HepG2 (cell line): ENCODE measurements around the gene TMC8. TPM values are rescaled to one million over a fixed set of nuclear protein-coding genes. Genes with fewer than 3 reads are reported as not detected.

Source experiments
- ARID2 ChIP-seq: sonication (generic); formaldehyde crosslinking; IDR thresholded peaks from 2 replicates; pipeline ENCODE4 v1.8.1; 2022; ENCODE audit warnings: mild to moderate bottlenecking, missing genetic modification reagents, borderline replicate concordance
- BHLHE40 ChIP-seq: IDR thresholded peaks from 2 replicates; pipeline ENCODE4 v1.6.1; 2011; ENCODE audit warnings: low read length, improper control_type of control experiment
- DRAP1 ChIP-seq: IDR thresholded peaks from 2 replicates; pipeline ENCODE4 v1.6.1; 2016; ENCODE audit warnings: missing genetic modification reagents, missing compliant biosample characterization
- IKZF5 ChIP-seq: IDR thresholded peaks from 2 replicates; pipeline ENCODE4 v1.6.1; 2018; ENCODE audit warnings: missing genetic modification reagents, mild to moderate bottlenecking, missing compliant biosample characterization
- NFE2 ChIP-seq: sonication (generic); formaldehyde crosslinking; IDR thresholded peaks from 2 replicates; pipeline ENCODE4 v1.4.0; 2020; ENCODE audit warnings: missing genetic modification reagents
- PAXIP1 ChIP-seq: sonication (generic); formaldehyde crosslinking; conservative IDR thresholded peaks from 2 replicates; pipeline ENCODE4 v1.4.0; 2020; ENCODE audit warnings: mild to moderate bottlenecking, missing genetic modification reagents, moderate library complexity
- XBP1 ChIP-seq: sonication (generic); formaldehyde crosslinking; IDR thresholded peaks from 2 replicates; pipeline ENCODE4 v1.5.0; 2020; ENCODE audit warnings: missing genetic modification reagents
- ZGPAT ChIP-seq: IDR thresholded peaks from 2 replicates; pipeline ENCODE4 v1.6.1; 2016; ENCODE audit warnings: mild to moderate bottlenecking
- ZNF329 ChIP-seq: sonication (generic); formaldehyde crosslinking; IDR thresholded peaks from 2 replicates; pipeline ENCODE4 v1.9.0; 2021; ENCODE audit warnings: low read depth, mild to moderate bottlenecking, missing genetic modification reagents
- ZNF781 ChIP-seq: sonication (generic); formaldehyde crosslinking; IDR thresholded peaks from 2 replicates; pipeline ENCODE4 v1.5.1; 2020; ENCODE audit warnings: borderline replicate concordance, mild to moderate bottlenecking, missing genetic modification reagents; ENCODE audit errors: not compliant biosample characterization
- polyA plus RNA-seq, 8 experiments: library from polyadenylated mRNA; depleted of rRNA in 3 of 8; stranded (reverse) in 7 of 8; unstranded in 1 of 8; fragments of >200 nt; fragmentation: Illumina TruSeq in 4 of 8; extraction: Trizol in 4 of 8; gene quantifications; 2 replicates each; pipeline versions ENCODE4 v1.2.1 to v1.2.3, GENCODE V29; 2011 to 2016; ENCODE audit warnings: low read depth in 4 of 8, missing spikeins in 1 of 8, mixed read lengths in 1 of 8; ENCODE audit not compliant: insufficient read depth in 1 of 8
- total RNA-seq, 5 experiments: library from RNA; depleted of rRNA; stranded (reverse); fragments of >200 nt; fragmentation: Illumina TruSeq; extraction: Trizol; gene quantifications; 2 replicates each; pipeline ENCODE4 v1.2.3, GENCODE V29; 2016; ENCODE audit warnings: low read depth in 1 of 5
- TF ChIP-seq, protein P1 (sequence below): fragments of 450-650 bp; IDR thresholded peaks from 2 replicates; pipeline ENCODE4 v1.6.1; 2017
- TF ChIP-seq, protein P2 (sequence below): sonication (generic); formaldehyde crosslinking; IDR thresholded peaks from 2 replicates; pipeline ENCODE4 v1.4.0; 2020; ENCODE audit warnings: mild to moderate bottlenecking, missing genetic modification reagents
- TF ChIP-seq, protein P3 (sequence below), 2 experiments: sonication (generic) in 1 of 2; formaldehyde crosslinking in 1 of 2; IDR thresholded peaks; 2 replicates each; pipeline versions ENCODE4 v1.4.0 to v1.6.1; 2018 to 2020; ENCODE audit warnings: missing genetic modification reagents in 2 of 2, borderline replicate concordance in 1 of 2, low read depth in 1 of 2, mild to moderate bottlenecking in 1 of 2, missing biosample characterization in 1 of 2
- TF ChIP-seq, protein P4 (sequence below): sonication (generic); formaldehyde crosslinking; IDR thresholded peaks from 2 replicates; pipeline ENCODE4 v1.5.0; 2020; ENCODE audit warnings: mild to moderate bottlenecking, low read depth, missing genetic modification reagents, borderline replicate concordance

Gene TMC8
- total and polyA plus RNA-seq, 2 of the 13 experiments (the other 11 are each of a cell fraction or from before 2014, with no cell fraction given), result 0.53 to 7.8 TPM

GRCh38 chr17:78117027-78117981 lies 13.3 kb upstream of the TMC8 start (continued):
- TF ChIP-seq ZNF781 (no peak), BHLHE40 (no peak), ARID2 (CRISPR knock-in tag) (no peak), ZNF329 (CRISPR knock-in tag) (no peak), ZGPAT (CRISPR knock-in tag) (no peak; the same call in 1 of the 2 replicates), XBP1 (CRISPR knock-in tag) (no peak), IKZF5 (CRISPR knock-in tag) (no peak), NFE2 (CRISPR knock-in tag) (no peak), PAXIP1 (CRISPR knock-in tag) (peak; percentile 90), DRAP1 (no peak)
- TF ChIP-seq, protein P1, sequence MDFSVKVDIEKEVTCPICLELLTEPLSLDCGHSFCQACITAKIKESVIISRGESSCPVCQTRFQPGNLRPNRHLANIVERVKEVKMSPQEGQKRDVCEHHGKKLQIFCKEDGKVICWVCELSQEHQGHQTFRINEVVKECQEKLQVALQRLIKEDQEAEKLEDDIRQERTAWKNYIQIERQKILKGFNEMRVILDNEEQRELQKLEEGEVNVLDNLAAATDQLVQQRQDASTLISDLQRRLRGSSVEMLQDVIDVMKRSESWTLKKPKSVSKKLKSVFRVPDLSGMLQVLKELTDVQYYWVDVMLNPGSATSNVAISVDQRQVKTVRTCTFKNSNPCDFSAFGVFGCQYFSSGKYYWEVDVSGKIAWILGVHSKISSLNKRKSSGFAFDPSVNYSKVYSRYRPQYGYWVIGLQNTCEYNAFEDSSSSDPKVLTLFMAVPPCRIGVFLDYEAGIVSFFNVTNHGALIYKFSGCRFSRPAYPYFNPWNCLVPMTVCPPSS, result no peak
- TF ChIP-seq, protein P2, sequence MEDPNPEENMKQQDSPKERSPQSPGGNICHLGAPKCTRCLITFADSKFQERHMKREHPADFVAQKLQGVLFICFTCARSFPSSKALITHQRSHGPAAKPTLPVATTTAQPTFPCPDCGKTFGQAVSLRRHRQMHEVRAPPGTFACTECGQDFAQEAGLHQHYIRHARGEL (CRISPR knock-in tag), result no peak
- TF ChIP-seq, protein P3, sequence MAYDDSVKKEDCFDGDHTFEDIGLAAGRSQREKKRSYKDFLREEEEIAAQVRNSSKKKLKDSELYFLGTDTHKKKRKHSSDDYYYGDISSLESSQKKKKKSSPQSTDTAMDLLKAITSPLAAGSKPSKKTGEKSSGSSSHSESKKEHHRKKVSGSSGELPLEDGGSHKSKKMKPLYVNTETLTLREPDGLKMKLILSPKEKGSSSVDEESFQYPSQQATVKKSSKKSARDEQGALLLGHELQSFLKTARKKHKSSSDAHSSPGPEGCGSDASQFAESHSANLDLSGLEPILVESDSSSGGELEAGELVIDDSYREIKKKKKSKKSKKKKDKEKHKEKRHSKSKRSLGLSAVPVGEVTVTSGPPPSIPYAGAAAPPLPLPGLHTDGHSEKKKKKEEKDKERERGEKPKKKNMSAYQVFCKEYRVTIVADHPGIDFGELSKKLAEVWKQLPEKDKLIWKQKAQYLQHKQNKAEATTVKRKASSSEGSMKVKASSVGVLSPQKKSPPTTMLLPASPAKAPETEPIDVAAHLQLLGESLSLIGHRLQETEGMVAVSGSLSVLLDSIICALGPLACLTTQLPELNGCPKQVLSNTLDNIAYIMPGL (CRISPR knock-in tag; IDR thresholded peaks at IDR 0.05; ENCODE audit: borderline replicate concordance in 1 of 2, low read depth in 1 of 2), result peak in 1 of 2 experiments; percentile 56; a peak in 1 of 4 replicates
- TF ChIP-seq, protein P4, sequence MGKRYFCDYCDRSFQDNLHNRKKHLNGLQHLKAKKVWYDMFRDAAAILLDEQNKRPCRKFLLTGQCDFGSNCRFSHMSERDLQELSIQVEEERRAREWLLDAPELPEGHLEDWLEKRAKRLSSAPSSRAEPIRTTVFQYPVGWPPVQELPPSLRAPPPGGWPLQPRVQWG, result no peak
